ENCODE results near the gene RAD51B.

RAD51B gene

GRCh38 chr14:68088451-68088854, 268.9 kb downstream of the RAD51B start (continued):
- TF ChIP-seq ZNF292 (tag by site-specific recombination; IDR thresholded peaks at IDR 0.05; ENCODE audit: borderline replicate concordance, low read depth) (no peak), ZNF48 (tag by site-specific recombination; IDR thresholded peaks at IDR 0.05) (no peak), ZBTB17 (tag by site-specific recombination; IDR thresholded peaks at IDR 0.05) (peak; percentile 45), ZNF175 (tag by site-specific recombination; IDR thresholded peaks at IDR 0.05) (no peak), KLF1 (tag by site-specific recombination; IDR thresholded peaks at IDR 0.05) (no peak), ZBTB6 (tag by site-specific recombination; IDR thresholded peaks at IDR 0.05) (no peak), YY2 (tag by site-specific recombination; IDR thresholded peaks at IDR 0.05) (no peak), BCL6B (tag by site-specific recombination; IDR thresholded peaks at IDR 0.05) (no peak), ZNF266 (tag by site-specific recombination; IDR thresholded peaks at IDR 0.05; ENCODE audit: low read depth) (no peak), ZNF521 (tag by site-specific recombination; IDR thresholded peaks at IDR 0.05) (no peak), ZFHX2 (tag by site-specific recombination; conservative IDR thresholded peaks at IDR 0.05) (peak; percentile 73), ZNF549 (tag by site-specific recombination; IDR thresholded peaks at IDR 0.05) (no peak), ZNF211 (tag by site-specific recombination; IDR thresholded peaks at IDR 0.05; ENCODE audit: low read depth) (no peak), ZNF221 (tag by site-specific recombination; IDR thresholded peaks at IDR 0.05; ENCODE audit: borderline replicate concordance) (no peak), GLIS1 (tag by site-specific recombination; IDR thresholded peaks at IDR 0.05) (no peak), ZNF112 (tag by site-specific recombination; IDR thresholded peaks at IDR 0.05) (no peak), ZNF548 (tag by site-specific recombination; IDR thresholded peaks at IDR 0.05) (no peak), ZBTB1 (tag by site-specific recombination; IDR thresholded peaks at IDR 0.05) (no peak), ZNF24 (tag by site-specific recombination; IDR thresholded peaks at IDR 0.05) (no peak), ZNF335 (tag by site-specific recombination; conservative IDR thresholded peaks at IDR 0.05) (peak; percentile 68), ZNF274 (IDR thresholded peaks at IDR 0.05; ENCODE audit: low read length) (no peak), ZNF274 (tag by site-specific recombination; IDR thresholded peaks at IDR 0.05; ENCODE audit: borderline replicate concordance) (no peak), ZNF324 (tag by site-specific recombination; IDR thresholded peaks at IDR 0.05) (no peak), ZNF394 (tag by site-specific recombination; IDR thresholded peaks at IDR 0.05; ENCODE audit: borderline replicate concordance) (no peak), TRIM28 (IDR thresholded peaks at IDR 0.05; ENCODE audit: borderline replicate concordance, low read length) (no peak), SP7 (tag by site-specific recombination; IDR thresholded peaks at IDR 0.05) (peak; percentile 31; the same call in 1 of the 2 replicates), ZNF701 (tag by site-specific recombination; IDR thresholded peaks at IDR 0.05) (no peak), WT1 (tag by site-specific recombination; IDR thresholded peaks at IDR 0.05) (no peak), ZNF37A (tag by site-specific recombination; IDR thresholded peaks at IDR 0.05) (no peak), ZNF138 (tag by site-specific recombination; IDR thresholded peaks at IDR 0.05; ENCODE audit: borderline replicate concordance) (no peak), KLF8 (tag by site-specific recombination; IDR thresholded peaks at IDR 0.05) (peak; percentile 30; the same call in 1 of the 2 replicates), GLIS2 (tag by site-specific recombination; IDR thresholded peaks at IDR 0.05) (no peak), ZNF785 (tag by site-specific recombination; IDR thresholded peaks at IDR 0.05) (no peak), ZNF660 (tag by site-specific recombination; IDR thresholded peaks at IDR 0.05) (no peak), ZNF23 (tag by site-specific recombination; IDR thresholded peaks at IDR 0.05; ENCODE audit: borderline replicate concordance) (no peak), ZSCAN23 (tag by site-specific recombination; IDR thresholded peaks at IDR 0.05) (no peak)
- TF ChIP-seq, protein P1, sequence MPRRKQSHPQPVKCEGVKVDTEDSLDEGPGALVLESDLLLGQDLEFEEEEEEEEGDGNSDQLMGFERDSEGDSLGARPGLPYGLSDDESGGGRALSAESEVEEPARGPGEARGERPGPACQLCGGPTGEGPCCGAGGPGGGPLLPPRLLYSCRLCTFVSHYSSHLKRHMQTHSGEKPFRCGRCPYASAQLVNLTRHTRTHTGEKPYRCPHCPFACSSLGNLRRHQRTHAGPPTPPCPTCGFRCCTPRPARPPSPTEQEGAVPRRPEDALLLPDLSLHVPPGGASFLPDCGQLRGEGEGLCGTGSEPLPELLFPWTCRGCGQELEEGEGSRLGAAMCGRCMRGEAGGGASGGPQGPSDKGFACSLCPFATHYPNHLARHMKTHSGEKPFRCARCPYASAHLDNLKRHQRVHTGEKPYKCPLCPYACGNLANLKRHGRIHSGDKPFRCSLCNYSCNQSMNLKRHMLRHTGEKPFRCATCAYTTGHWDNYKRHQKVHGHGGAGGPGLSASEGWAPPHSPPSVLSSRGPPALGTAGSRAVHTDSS (tag by site-specific recombination; IDR thresholded peaks at IDR 0.05): no peak
- TF ChIP-seq, protein P2, sequence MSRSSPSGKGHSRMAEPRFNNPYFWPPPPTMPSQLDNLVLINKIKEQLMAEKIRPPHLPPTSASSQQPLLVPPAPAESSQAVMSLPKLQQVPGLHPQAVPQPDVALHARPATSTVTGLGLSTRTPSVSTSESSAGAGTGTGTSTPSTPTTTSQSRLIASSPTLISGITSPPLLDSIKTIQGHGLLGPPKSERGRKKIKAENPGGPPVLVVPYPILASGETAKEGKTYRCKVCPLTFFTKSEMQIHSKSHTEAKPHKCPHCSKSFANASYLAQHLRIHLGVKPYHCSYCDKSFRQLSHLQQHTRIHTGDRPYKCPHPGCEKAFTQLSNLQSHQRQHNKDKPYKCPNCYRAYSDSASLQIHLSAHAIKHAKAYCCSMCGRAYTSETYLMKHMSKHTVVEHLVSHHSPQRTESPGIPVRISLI (tag by site-specific recombination; IDR thresholded peaks at IDR 0.05): no peak
- TF ChIP-seq, protein P3, sequence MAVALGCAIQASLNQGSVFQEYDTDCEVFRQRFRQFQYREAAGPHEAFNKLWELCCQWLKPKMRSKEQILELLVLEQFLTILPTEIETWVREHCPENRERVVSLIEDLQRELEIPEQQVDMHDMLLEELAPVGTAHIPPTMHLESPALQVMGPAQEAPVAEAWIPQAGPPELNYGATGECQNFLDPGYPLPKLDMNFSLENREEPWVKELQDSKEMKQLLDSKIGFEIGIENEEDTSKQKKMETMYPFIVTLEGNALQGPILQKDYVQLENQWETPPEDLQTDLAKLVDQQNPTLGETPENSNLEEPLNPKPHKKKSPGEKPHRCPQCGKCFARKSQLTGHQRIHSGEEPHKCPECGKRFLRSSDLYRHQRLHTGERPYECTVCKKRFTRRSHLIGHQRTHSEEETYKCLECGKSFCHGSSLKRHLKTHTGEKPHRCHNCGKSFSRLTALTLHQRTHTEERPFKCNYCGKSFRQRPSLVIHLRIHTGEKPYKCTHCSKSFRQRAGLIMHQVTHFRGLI (tag by site-specific recombination; IDR thresholded peaks at IDR 0.05): no peak

Data from HEK293 (cell line).